Brain microvascular endothelial cell (primary cell): ENCODE data around the gene FBXO30.

Experiments used
- DNase-seq: peaks from one replicate; pipeline ENCODE4 v3.0.0-alpha.2; 2020
- H3K27ac ChIP-seq: fragments of 250-450 bp; sonication (Bioruptor Pico); 2 replicates; pipeline ENCODE4 v1.5.1; 2020; ENCODE audit warnings: mild to moderate bottlenecking, moderate library complexity
- H3K27me3 ChIP-seq: fragments of 250-450 bp; sonication (Bioruptor Pico); replicated peaks from 2 replicates; pipeline ENCODE4 v1.5.1; 2020; ENCODE audit warnings: mild to moderate bottlenecking
- H3K36me3 ChIP-seq: fragments of 250-450 bp; sonication (Bioruptor Pico); replicated peaks from 2 replicates; pipeline ENCODE4 v1.5.1; 2020; ENCODE audit warnings: mild to moderate bottlenecking
- H3K4me3 ChIP-seq: 2 replicates; pipeline ENCODE4 v1.5.1; 2011; ENCODE audit warnings: low read depth, mild to moderate bottlenecking, control low read depth, low read length, moderate library complexity
- CTCF ChIP-seq: IDR thresholded peaks from 2 replicates; pipeline ENCODE4 v1.5.1; 2011; ENCODE audit warnings: low read depth, mild to moderate bottlenecking, moderate library complexity, low read length, control low read depth, inconsistent platforms; ENCODE audit errors: missing control alignments
- in situ Hi-C: cut with HindIII; loops from 2 replicates; pipeline ENCODE4 v1.10.0; 2017; ENCODE audit warnings: low sequenced_read_pairs, low pct_ligation_motif_present

FBXO30 gene

GRCh38 chr6:145815309-145816274, 997 bp upstream of the FBXO30 start:
- H3K4me3 ChIP-seq, result peak overlapping the region; percentile 71
- in situ Hi-C loops, result no loop called here

GRCh38 chr6:145814035-145814500, 527 bp downstream of the FBXO30 start:
- no peak for TF ChIP-seq CTCF
- peak; percentile 23 for DNase-seq
- no peaks in the 10 kb centered on the region for H3K36me3 ChIP-seq
- H3K27me3 ChIP-seq, result no peaks in the 10 kb centered on the region
- in situ Hi-C loops, result no loop called here
- H3K4me3 ChIP-seq, result peak overlapping the region; percentile 71
- peak overlapping the region; percentile 84 for H3K27ac ChIP-seq

More at GRCh38 chr6:145815309-145816274, 997 bp upstream of the FBXO30 start:
- no peaks in the 10 kb centered on the region for H3K36me3 ChIP-seq
- H3K27ac ChIP-seq, result peak overlapping the region; percentile 84
- DNase-seq, result peak; percentile 18
- TF ChIP-seq CTCF, result no peak
- H3K27me3 ChIP-seq, result no peaks in the 10 kb centered on the region

- in situ Hi-C loops, result no loop called here
- DNase-seq, result peak; percentile 27
- no peaks in the 10 kb centered on the region for H3K27me3 ChIP-seq
- TF ChIP-seq CTCF, result no peak
- peak overlapping the region; percentile 84 for H3K27ac ChIP-seq
- peak overlapping the region; percentile 71 for H3K4me3 ChIP-seq
- H3K36me3 ChIP-seq, result no peaks in the 10 kb centered on the region
These were observed 1.1 kb downstream of the FBXO30 start for GRCh38 chr6:145813285-145814034.

GRCh38 chr6:145811741-145812140, 2.9 kb downstream of the FBXO30 start:
- H3K27ac ChIP-seq, result no peak overlapping the region
- no peaks in the 10 kb centered on the region for H3K36me3 ChIP-seq
- no peak for TF ChIP-seq CTCF
- H3K4me3 ChIP-seq, result no peak overlapping the region
- in situ Hi-C loops, result no loop called here
- H3K27me3 ChIP-seq, result no peaks in the 10 kb centered on the region
- no peak for DNase-seq

- TF ChIP-seq CTCF, result no peak
- Histone ChIP-seq H3K4me3 (no peak overlapping the region), H3K27me3 (no peaks in the 10 kb centered on the region), H3K27ac (no peak overlapping the region), H3K36me3 (peaks cover 11% of the 10 kb centered on the region)
- no peak for DNase-seq
- in situ Hi-C loops, result no loop called here
These were observed 4.8 kb downstream of the FBXO30 start for GRCh38 chr6:145809785-145810184.
